GM18951 (cell line): Measurements from ENCODE around the gene RAB38.

ENCODE experiments used
- POLR2A ChIP-seq: IDR thresholded peaks from 4 replicates; pipeline ENCODE4 v1.6.1; 2011; ENCODE audit warnings: mild to moderate bottlenecking; ENCODE audit not compliant: insufficient read length, insufficient read depth; ENCODE audit errors: extremely low read depth
- in situ Hi-C: fragments of 300-500 bp; cut with MboI; formaldehyde crosslinking; loops from one replicate; pipeline ENCODE4 v1.12.0; 2022; ENCODE audit warnings: low sequenced_read_pairs, mixed read lengths, inconsistent platforms; ENCODE audit not compliant: unreplicated experiment

Gene RAB38

GRCh38 chr11:88174709-88175568, at the start of gene RAB38:
Gene RAB38, minus strand, starts transcription at chr11:88175443. Its CDS starts 59 bp downstream, at chr11:88175384.
- in situ Hi-C loops = no loop called here
- TF ChIP-seq POLR2A = peak; percentile 54

GRCh38 chr11:88213406-88213805, 38.2 kb upstream of the RAB38 start:
- in situ Hi-C loops = no loop called here
- no peak for TF ChIP-seq POLR2A

- no peak for TF ChIP-seq POLR2A
- in situ Hi-C loops = no loop called here
Measured at GRCh38 chr11:88212300-88212699, 37.1 kb upstream of the RAB38 start.

GRCh38 chr11:88208745-88209144, 33.5 kb upstream of the RAB38 start:
- TF ChIP-seq POLR2A = no peak
- in situ Hi-C loops = no loop called here

- TF ChIP-seq POLR2A = no peak
- in situ Hi-C loops = no loop called here
Measured at GRCh38 chr11:88206751-88207150, 31.5 kb upstream of the RAB38 start.

GRCh38 chr11:88204353-88204752, 29.1 kb upstream of the RAB38 start:
- no peak for TF ChIP-seq POLR2A
- in situ Hi-C loops = no loop called here

GRCh38 chr11:88203604-88204003, 28.4 kb upstream of the RAB38 start:
- in situ Hi-C loops = no loop called here

GRCh38 chr11:88202498-88202897, 27.3 kb upstream of the RAB38 start:
- in situ Hi-C loops = no loop called here
- TF ChIP-seq POLR2A = no peak

More at GRCh38 chr11:88203604-88204003, 28.4 kb upstream of the RAB38 start:
- no peak for TF ChIP-seq POLR2A

GRCh38 chr11:88196393-88196792, 21.1 kb upstream of the RAB38 start:
- TF ChIP-seq POLR2A = no peak
- in situ Hi-C loops = no loop called here

- no peak for TF ChIP-seq POLR2A
- in situ Hi-C loops = no loop called here
Measured at GRCh38 chr11:88195908-88196307, 20.7 kb upstream of the RAB38 start.

GRCh38 chr11:88194990-88195389, 19.7 kb upstream of the RAB38 start:
- in situ Hi-C loops = no loop called here

GRCh38 chr11:88193278-88193677, 18.0 kb upstream of the RAB38 start:
- in situ Hi-C loops = no loop called here
- TF ChIP-seq POLR2A = no peak

More at GRCh38 chr11:88194990-88195389, 19.7 kb upstream of the RAB38 start:
- TF ChIP-seq POLR2A = no peak

- in situ Hi-C loops = no loop called here
- TF ChIP-seq POLR2A = no peak
Measured at GRCh38 chr11:88188932-88189253, 13.7 kb upstream of the RAB38 start.

- in situ Hi-C loops = no loop called here
- no peak for TF ChIP-seq POLR2A
Measured at GRCh38 chr11:88188251-88188931, 13.1 kb upstream of the RAB38 start.
